ENCODE data around the gene TPM4. TPM values are rescaled to one million over a fixed set of nuclear protein-coding genes. Genes with fewer than 3 reads are reported as not detected.

TPM4 gene
- total and polyA plus RNA-seq, 2 of the 8 experiments (the other 6 are each of a cell fraction or from before 2014, with no cell fraction given) = 160 to 359 TPM

GRCh38 chr19:16127776-16128371 is 51.6 kb downstream of the TPM4 start:
- H3K4me3 ChIP-seq (ENCODE audit: extremely low read depth in 1 of 4, insufficient read depth in 2 of 4, low read depth in 3 of 4, low read length in 4 of 4) = no peak overlapping the region
- no peak overlapping the region for H4K5ac ChIP-seq (ENCODE audit: insufficient read length, low read depth, low read length)
- H3K79me2 ChIP-seq (ENCODE audit: control insufficient read depth in 1 of 2, insufficient read depth in 2 of 2, low read length in 2 of 2) = no peaks in the 10 kb centered on the region
- H3K4me2 ChIP-seq (ENCODE audit: insufficient read depth in 1 of 2, low read depth in 2 of 2, low read length in 2 of 2) = no peak overlapping the region
- H3K18ac ChIP-seq (ENCODE audit: extremely low read depth, low read length) = no peak overlapping the region
- H3K36me3 ChIP-seq (ENCODE audit: control insufficient read depth in 2 of 4, insufficient read depth in 4 of 4, low read length in 3 of 4) = peaks cover 25 to 68% (median 55%) of the 10 kb centered on the region in 4 experiments; a peak in 7 of 8 replicates
- no peak for TF ChIP-seq TEAD4 (IDR thresholded peaks at IDR 0.05; ENCODE audit: low read depth, low read length)
- no peak for TF ChIP-seq POLR2A (IDR thresholded peaks at IDR 0.05; ENCODE audit: control extremely low read depth in 1 of 2, low read depth in 2 of 2, low read length in 2 of 2)
- TF ChIP-seq JUND (IDR thresholded peaks at IDR 0.05; ENCODE audit: low read length) = no peak
- TF ChIP-seq EZH2 (IDR thresholded peaks at IDR 0.05; ENCODE audit: low read depth, low read length, severe bottlenecking) = no peak
- TF ChIP-seq PHF8 (conservative IDR thresholded peaks at IDR 0.05; ENCODE audit: low read depth, low read length) = no peak
- no peak overlapping the region for H2AK5ac ChIP-seq (ENCODE audit: low read depth, low read length)
- H3K56ac ChIP-seq (replicated peaks; ENCODE audit: insufficient read length, low read depth, low read length) = no peak overlapping the region
- H3K4ac ChIP-seq (replicated peaks; ENCODE audit: insufficient read length, low read depth, low read length) = no peak overlapping the region
- no peak overlapping the region for H2BK120ac ChIP-seq (replicated peaks; ENCODE audit: low read depth, low read length)
- no peaks in the 10 kb centered on the region for H3K9me3 ChIP-seq (ENCODE audit: insufficient read depth in 2 of 2, low read depth in 1 of 2, low read length in 1 of 2)
- H3K9ac ChIP-seq (replicated peaks in 1 of 4; ENCODE audit: extremely low read depth in 1 of 4, low read depth in 3 of 4, low read length in 3 of 4) = no peak overlapping the region
- no peak overlapping the region for H2BK12ac ChIP-seq (ENCODE audit: low read depth, low read length)
- ChIA-PET CTCF (ENCODE audit: partially characterized antibody) (interaction anchor here (0.6 to 0.9 kb wide), 2 partner anchors 17 to 58 kb away, joined by 3 to 4 read pairs; no protein-coding TSS in a partner anchor), POLR2A (ENCODE audit: partially characterized antibody) (interaction anchor here (0.6 to 2.6 kb wide), 5 partner anchors 15 to 52 kb away, joined by 3 to 7 read pairs (median 3); partner anchors contain the start of gene TPM4)
- H3K23me2 ChIP-seq (ENCODE audit: low read depth, low read length) = peaks cover 10% of the 10 kb centered on the region; the same call in 1 of the 2 replicates
- H4K91ac ChIP-seq (replicated peaks; ENCODE audit: insufficient read length, low read length) = no peak overlapping the region
- FAIRE-seq (no peak), DNase-seq (ENCODE audit: low read depth in 1 of 2, low spot score in 2 of 2) (no peak)
- peaks cover 3 to 16% of the 10 kb centered on the region in 2 experiments for H4K20me1 ChIP-seq (replicated peaks in 1 of 2; ENCODE audit: control insufficient read depth in 1 of 2, insufficient read depth in 2 of 2, low read length in 2 of 2)
- H2BK20ac ChIP-seq (ENCODE audit: low read length) = no peak overlapping the region
- H3K4me1 ChIP-seq (replicated peaks in 1 of 4; ENCODE audit: control insufficient read depth in 3 of 4, insufficient read depth in 4 of 4, low read length in 3 of 4) = no peaks in the 10 kb centered on the region
- no peak overlapping the region for H2AFZ ChIP-seq (ENCODE audit: low read length)
- no peaks in the 10 kb centered on the region; the same call in 1 of the 2 replicates for H3K79me1 ChIP-seq (ENCODE audit: low read depth, low read length)
- no peaks in the 10 kb centered on the region for H3K27me3 ChIP-seq (replicated peaks in 1 of 4; ENCODE audit: control insufficient read depth in 3 of 4, extremely low read depth in 1 of 4, insufficient read depth in 3 of 4, low read length in 3 of 4)
- 91% methylated on average over 18 of the region's 21 CpGs; no CpG with 5 or more reads in 1 of the 2 experiments for WGBS, 2 experiments (ENCODE audit: extremely low coverage in 1 of 2, insufficient coverage in 1 of 2, insufficient read length in 1 of 2, insufficient replicate concordance in 2 of 2, low coverage in 1 of 2, low lambda C conversion rate in 2 of 2, missing lambda C conversion rate in 1 of 2)
- no peak overlapping the region for H3K27ac ChIP-seq (ENCODE audit: low read depth, low read length)
- no peak overlapping the region for H4K8ac ChIP-seq (ENCODE audit: extremely low read depth, insufficient read depth, low read length)
- no peak overlapping the region for H2BK5ac ChIP-seq (ENCODE audit: low read depth, low read length)
- no peak overlapping the region for H3K23ac ChIP-seq (ENCODE audit: insufficient read length)
- H2BK15ac ChIP-seq (ENCODE audit: low read length) = no peak overlapping the region
- no peak overlapping the region for H3K14ac ChIP-seq (ENCODE audit: insufficient read length)
